ENCODE data around the gene GAB1. TPM values are rescaled to one million over a fixed set of nuclear protein-coding genes. Genes with fewer than 3 reads are reported as not detected.

Gene GAB1
- total and polyA plus RNA-seq, 2 donors (not counting 1 experiment from before 2014, with no cell fraction given), result 4.7 to 10.8 TPM

DNA sequence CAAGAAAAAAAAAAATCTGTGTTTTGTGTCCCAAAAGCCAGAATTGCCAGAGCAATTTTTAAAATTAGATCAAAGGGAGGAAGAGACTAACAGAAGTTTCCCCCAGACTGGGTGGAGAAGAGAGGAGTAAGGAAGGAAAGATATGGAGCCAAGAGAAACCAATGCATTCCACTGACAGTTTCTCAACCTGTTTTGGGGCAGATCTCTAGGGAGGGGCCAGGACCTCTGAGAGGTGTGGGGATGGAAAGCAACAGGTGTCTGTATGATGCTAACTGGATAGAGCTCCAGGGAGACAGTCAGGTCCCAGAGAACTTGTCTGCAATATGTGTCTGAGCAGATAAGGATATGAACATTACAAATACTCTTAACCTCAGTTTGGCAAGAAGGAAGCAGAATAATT is 22.7 kb upstream of the GAB1 start:
- Histone ChIP-seq H3K4me1 (ENCODE audit: control insufficient read depth in 2 of 2, insufficient read depth in 2 of 2, low read length in 2 of 2) (no peaks in the 10 kb centered on the region), H3K79me2 (ENCODE audit: control insufficient read depth, insufficient read depth, low read length) (no peaks in the 10 kb centered on the region), H3K4me2 (replicated peaks; ENCODE audit: low read depth, low read length, poor library complexity, severe bottlenecking) (no peak overlapping the region), H3K36me3 (replicated peaks in 1 of 2; ENCODE audit: control extremely low read depth in 1 of 2, control insufficient read depth in 1 of 2, extremely low read depth in 1 of 2, insufficient read depth in 2 of 2, low read length in 1 of 2) (no peaks in the 10 kb centered on the region), H3K27me3 (replicated peaks in 1 of 4; ENCODE audit: control extremely low read depth in 1 of 4, control insufficient read depth in 3 of 4, insufficient read depth in 4 of 4, low read length in 3 of 4) (no peaks in the 10 kb centered on the region), H3K27ac (ENCODE audit: low read length in 2 of 2) (no peak overlapping the region), H3K9me3 (ENCODE audit: control extremely low read depth in 1 of 3, control insufficient read depth in 2 of 3, insufficient read depth in 1 of 3, low read length in 2 of 3) (no peaks in the 10 kb centered on the region), H3K4me3 (ENCODE audit: control extremely low read depth in 1 of 5, extremely low read depth in 1 of 5, insufficient read depth in 1 of 5, low read depth in 2 of 5, low read length in 4 of 5) (no peak overlapping the region), H2AFZ (ENCODE audit: insufficient read depth, low read depth, low read length, poor library complexity, severe bottlenecking) (no peak overlapping the region), H4K20me1 (ENCODE audit: control insufficient read depth, insufficient read depth, low read length, poor library complexity, severe bottlenecking) (no peaks in the 10 kb centered on the region), H3K9ac (ENCODE audit: low read length) (no peak overlapping the region)
- H3K9me3 Mint-ChIP-seq (ENCODE audit: insufficient read depth), result no peaks in the 10 kb centered on the region
- H3K27me3 Mint-ChIP-seq, result peaks cover 3% of the 10 kb centered on the region
- H3K4me3 Mint-ChIP-seq, result no peak overlapping the region
- ChIA-PET CTCF (no interaction called here), POLR2A (no interaction called here)
- ATAC-seq (ENCODE audit: low read depth) (no peak), DNase-seq (no peak)
- TF ChIP-seq CTCF (IDR thresholded peaks at IDR 0.05) (no peak), EZH2 (IDR thresholded peaks at IDR 0.05; ENCODE audit: borderline replicate concordance, insufficient read depth, low read depth, low read length, poor library complexity, severe bottlenecking) (no peak)
- H3K4me1 Mint-ChIP-seq, result no peaks in the 10 kb centered on the region
- intact Hi-C loops (cut with micrococcal nuclease), result no loop called here
- no peak overlapping the region for H3K27ac Mint-ChIP-seq

GRCh38 chr4:143320113-143320512 is 16.6 kb upstream of the GAB1 start:
- TF ChIP-seq EZH2 (IDR thresholded peaks at IDR 0.05; ENCODE audit: borderline replicate concordance, insufficient read depth, low read depth, low read length, poor library complexity, severe bottlenecking), result no peak
- TF ChIP-seq CTCF (IDR thresholded peaks at IDR 0.05), result no peak
- Histone ChIP-seq H3K79me2 (ENCODE audit: control insufficient read depth, insufficient read depth, low read length) (no peaks in the 10 kb centered on the region), H3K36me3 (replicated peaks in 1 of 2; ENCODE audit: control extremely low read depth in 1 of 2, control insufficient read depth in 1 of 2, extremely low read depth in 1 of 2, insufficient read depth in 2 of 2, low read length in 1 of 2) (no peaks in the 10 kb centered on the region), H3K4me3 (ENCODE audit: control extremely low read depth in 1 of 5, extremely low read depth in 1 of 5, insufficient read depth in 1 of 5, low read depth in 2 of 5, low read length in 4 of 5) (no peak overlapping the region), H4K20me1 (ENCODE audit: control insufficient read depth, insufficient read depth, low read length, poor library complexity, severe bottlenecking) (no peaks in the 10 kb centered on the region), H3K9ac (ENCODE audit: low read length) (no peak overlapping the region), H3K4me1 (ENCODE audit: control insufficient read depth in 2 of 2, insufficient read depth in 2 of 2, low read length in 2 of 2) (no peaks in the 10 kb centered on the region), H3K9me3 (ENCODE audit: control extremely low read depth in 1 of 3, control insufficient read depth in 2 of 3, insufficient read depth in 1 of 3, low read length in 2 of 3) (no peaks in the 10 kb centered on the region), H3K4me2 (replicated peaks; ENCODE audit: low read depth, low read length, poor library complexity, severe bottlenecking) (no peak overlapping the region), H3K27ac (ENCODE audit: low read length in 2 of 2) (no peak overlapping the region), H3K27me3 (replicated peaks in 1 of 4; ENCODE audit: control extremely low read depth in 1 of 4, control insufficient read depth in 3 of 4, insufficient read depth in 4 of 4, low read length in 3 of 4) (no peaks in the 10 kb centered on the region), H2AFZ (ENCODE audit: insufficient read depth, low read depth, low read length, poor library complexity, severe bottlenecking) (no peak overlapping the region)
- no peaks in the 10 kb centered on the region for H3K4me1 Mint-ChIP-seq
- ChIA-PET POLR2A (no interaction called here), CTCF (no interaction called here)
- WGBS (ENCODE audit: insufficient coverage), result no CpG with 5 or more reads among the region's 1 CpG
- DNase-seq (no peak), ATAC-seq (ENCODE audit: low read depth) (no peak)
- H3K4me3 Mint-ChIP-seq, result no peak overlapping the region
- H3K9me3 Mint-ChIP-seq (ENCODE audit: insufficient read depth), result no peaks in the 10 kb centered on the region
- H3K27ac Mint-ChIP-seq, result no peak overlapping the region
- intact Hi-C loops (cut with micrococcal nuclease), result no loop called here
- no peaks in the 10 kb centered on the region for H3K27me3 Mint-ChIP-seq
